GM12864 (cell line): ENCODE measurements around the gene CIAPIN1.
"Not testable (repeated sequence)": the region's sequence is repeated elsewhere in the genome, so short reads cannot be mapped to it uniquely, and the experiment has no call there.

Experiments used
- DNase-seq: peaks from one replicate; pipeline ENCODE4 v3.0.0-alpha.2; 2011; ENCODE audit warnings: low read depth
- H3K4me3 ChIP-seq: 2 replicates; pipeline ENCODE4 v1.5.1; 2011; ENCODE audit warnings: mild to moderate bottlenecking, low read depth, low read length, control low read depth
- CTCF ChIP-seq: IDR thresholded peaks from 2 replicates; pipeline ENCODE4 v1.5.1; 2011; ENCODE audit warnings: low read depth, mild to moderate bottlenecking, moderate library complexity, low read length, control low read depth, inconsistent platforms; ENCODE audit errors: missing control alignments

CIAPIN1 gene

GRCh38 chr16:57462978-57463362, 15.8 kb upstream of the CIAPIN1 start:
- no peak for DNase-seq
- TF ChIP-seq CTCF: no peak
- peak overlapping the region; percentile 88 for H3K4me3 ChIP-seq

GRCh38 chr16:57462209-57462977, 15.2 kb upstream of the CIAPIN1 start, which contains the start of gene POLR2C:
Gene POLR2C (plus strand): TSS chr16:57462679. CDS start chr16:57462725, 46 bp downstream.
- H3K4me3 ChIP-seq: peak within 1 kb of the TSS; percentile 88
- DNase-seq: peak; percentile 65
- TF ChIP-seq CTCF: peak; percentile 97

- DNase-seq: no peak
- no peak overlapping the region for H3K4me3 ChIP-seq
- no peak for TF ChIP-seq CTCF
Measured at GRCh38 chr16:57452021-57452420, 4.8 kb upstream of the CIAPIN1 start.

- H3K4me3 ChIP-seq: peak overlapping the region; percentile 80
- DNase-seq: no peak
- TF ChIP-seq CTCF: no peak
Measured at GRCh38 chr16:57446531-57447185, 527 bp downstream of the CIAPIN1 start.

- no peak overlapping the region for H3K4me3 ChIP-seq
- no peak for DNase-seq
- no peak for TF ChIP-seq CTCF
Measured at GRCh38 chr16:57445510-57445909, 1.7 kb downstream of the CIAPIN1 start.

- no peak overlapping the region for H3K4me3 ChIP-seq
- no peak for TF ChIP-seq CTCF
- no peak for DNase-seq
Measured at GRCh38 chr16:57444711-57445110, 2.5 kb downstream of the CIAPIN1 start.

- H3K4me3 ChIP-seq, DNase-seq: not testable (repeated sequence)
Measured at GRCh38 chr16:57440551-57440950, 6.6 kb downstream of the CIAPIN1 start.

- not testable (repeated sequence) for DNase-seq, H3K4me3 ChIP-seq
Measured at GRCh38 chr16:57439947-57440346, 7.2 kb downstream of the CIAPIN1 start.
